NOMO-1 (cell line): ENCODE results near the gene DSCAM.
"Not testable (repeated sequence)": the region's sequence is repeated elsewhere in the genome, so short reads cannot be mapped to it uniquely, and the experiment has no call there.

Source experiments
- DNase-seq, 2 experiments: peaks; one replicate each; lab custom pipeline; 2025; ENCODE audit not compliant: unreplicated experiment in 2 of 2; lab: John Stamatoyannopoulos, UW

The DSCAM gene

DNA sequence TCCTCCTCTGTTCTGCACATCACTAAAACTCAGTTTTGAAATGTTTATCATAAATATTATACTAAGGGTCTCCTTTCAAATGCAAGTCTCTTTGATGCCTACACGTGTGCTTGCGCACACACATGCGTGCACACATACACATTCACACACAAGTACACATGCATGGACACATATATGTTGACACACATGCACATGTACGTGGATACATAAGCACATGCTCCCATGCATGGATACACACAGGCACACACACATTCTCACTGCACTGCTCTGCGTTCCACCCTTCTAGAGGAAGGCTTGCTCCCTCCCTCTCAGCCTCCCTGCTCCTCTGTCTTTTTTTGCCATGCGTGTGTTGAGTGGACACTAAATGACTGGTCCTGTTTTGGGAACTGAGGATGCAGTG is 817.1 kb downstream of the DSCAM start:
- no peak for DNase-seq

DNA sequence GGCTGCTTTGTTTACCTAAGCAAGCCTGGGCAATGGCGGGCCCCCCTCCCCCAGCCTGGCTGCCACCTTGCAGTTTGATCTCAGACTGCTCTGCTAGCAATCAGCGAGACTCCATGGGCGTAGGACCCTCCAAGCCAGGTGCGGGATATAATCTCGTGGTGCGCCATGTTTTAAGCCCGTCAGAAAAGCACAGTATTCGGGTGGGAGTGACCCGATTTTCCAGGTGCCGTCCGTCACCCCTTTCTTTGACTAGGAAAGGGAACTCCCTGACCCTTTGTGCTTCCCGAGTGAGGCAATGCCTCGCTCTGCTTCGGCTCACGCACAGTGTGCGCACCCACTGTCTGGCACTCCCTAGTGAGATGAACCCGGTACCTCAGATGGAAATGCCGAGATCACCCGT is 818.6 kb downstream of the DSCAM start:
- not testable (repeated sequence) for DNase-seq

DNA sequence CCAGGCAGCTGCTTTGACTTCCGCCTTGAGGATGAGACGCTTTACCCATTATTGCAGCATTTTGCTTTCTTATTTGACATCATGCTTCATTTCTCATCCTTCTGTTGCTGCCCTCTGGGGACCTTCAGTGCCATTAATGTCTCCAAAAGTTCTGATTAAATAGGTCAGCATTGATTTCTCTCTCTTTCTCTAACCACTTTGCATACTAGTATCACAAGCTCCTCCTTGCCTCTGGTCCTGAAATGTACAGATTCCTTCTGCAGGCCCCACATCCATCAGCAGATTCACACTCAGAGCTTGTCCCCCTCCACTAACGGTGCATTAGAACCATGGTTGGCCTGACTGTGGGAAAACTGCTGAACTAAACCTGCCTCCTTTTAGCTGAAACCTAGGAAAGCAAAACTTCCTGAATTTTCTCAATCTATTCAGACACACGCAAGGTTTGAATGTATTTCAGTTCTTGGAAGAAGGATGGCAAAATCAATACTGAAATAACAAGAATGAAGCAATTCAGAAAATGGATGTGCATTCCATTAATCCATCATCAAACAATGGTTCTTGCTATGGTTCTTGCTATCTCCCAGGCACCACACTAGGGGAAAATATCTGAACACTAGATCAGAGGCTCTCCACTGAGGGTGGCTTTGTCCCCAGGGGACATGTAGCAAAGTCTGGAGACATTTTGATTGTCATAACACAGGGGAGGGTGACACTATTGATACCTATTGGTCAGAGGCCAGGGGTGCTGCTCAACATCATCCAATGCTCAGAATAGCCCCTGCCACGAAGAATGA is 825.2 kb downstream of the DSCAM start:
- DNase-seq, result no peak

DNA sequence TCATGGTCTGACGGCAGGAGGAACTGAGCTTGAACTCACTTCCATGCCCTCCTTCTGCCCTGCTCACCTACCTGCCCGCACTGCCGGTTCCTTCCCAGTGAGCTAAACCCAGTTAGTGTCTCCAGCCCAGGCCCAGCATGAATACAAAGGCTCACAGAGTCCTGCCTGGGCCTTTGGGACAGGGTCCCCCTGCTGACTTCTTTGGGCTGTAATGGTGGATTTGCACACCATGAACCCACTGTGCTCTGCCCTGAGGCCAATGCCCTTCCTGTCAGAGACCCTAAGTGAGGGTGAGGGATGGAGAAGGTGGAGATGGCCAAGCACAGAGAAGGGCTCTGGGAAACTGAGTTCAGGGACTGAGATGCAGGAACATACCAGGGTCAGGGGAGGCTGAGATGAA is 826.3 kb downstream of the DSCAM start:
- no peak for DNase-seq

DNA sequence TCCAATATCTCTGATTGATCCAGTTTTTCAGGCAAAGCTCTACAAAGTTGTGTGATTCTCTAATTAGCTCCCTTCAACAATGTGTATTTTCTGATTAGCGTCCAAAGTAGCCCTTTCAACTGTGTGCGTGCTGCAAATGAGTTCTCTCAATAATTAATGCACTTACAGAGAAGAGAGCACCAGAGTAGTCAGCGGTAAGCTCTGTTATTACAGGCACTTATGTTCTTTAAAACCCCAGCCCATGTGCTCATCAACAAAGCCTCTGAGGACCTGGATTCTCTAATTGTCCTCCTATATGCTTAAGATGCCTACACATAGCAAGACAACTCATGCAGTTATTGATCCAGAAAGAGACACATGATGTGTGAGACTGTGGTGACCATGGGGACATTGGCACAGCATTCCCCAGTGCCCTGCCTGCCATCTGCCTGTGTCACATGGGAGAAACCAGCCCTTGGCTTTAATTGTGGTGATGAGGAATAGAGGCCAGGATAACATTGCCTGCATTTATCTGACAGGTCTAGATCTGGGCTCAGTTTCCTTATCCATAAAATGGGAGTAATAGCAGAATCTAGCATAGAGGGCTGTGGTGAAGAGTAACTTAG is 828.0 kb downstream of the DSCAM start:
- no peak for DNase-seq

DNA sequence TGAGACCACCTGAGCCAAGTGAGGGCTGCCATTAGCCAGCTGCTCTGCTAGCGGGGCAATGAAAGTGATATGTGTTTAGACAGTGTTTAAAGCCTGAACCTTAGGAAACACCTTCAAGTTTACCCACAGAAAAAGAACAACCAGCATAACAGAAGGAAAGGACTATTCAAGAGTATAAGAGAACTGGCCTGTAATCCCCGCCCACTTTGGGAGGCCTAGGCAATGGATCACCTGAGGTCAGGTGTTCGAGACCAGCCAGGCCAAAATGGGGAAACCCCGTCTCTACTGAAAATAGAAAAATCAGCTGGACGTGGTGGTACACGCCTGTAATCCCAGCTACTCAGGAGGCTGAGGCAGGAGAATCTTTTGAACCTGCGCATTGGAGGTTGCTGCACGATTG is 830.3 kb downstream of the DSCAM start:
- no peak for DNase-seq

DNA sequence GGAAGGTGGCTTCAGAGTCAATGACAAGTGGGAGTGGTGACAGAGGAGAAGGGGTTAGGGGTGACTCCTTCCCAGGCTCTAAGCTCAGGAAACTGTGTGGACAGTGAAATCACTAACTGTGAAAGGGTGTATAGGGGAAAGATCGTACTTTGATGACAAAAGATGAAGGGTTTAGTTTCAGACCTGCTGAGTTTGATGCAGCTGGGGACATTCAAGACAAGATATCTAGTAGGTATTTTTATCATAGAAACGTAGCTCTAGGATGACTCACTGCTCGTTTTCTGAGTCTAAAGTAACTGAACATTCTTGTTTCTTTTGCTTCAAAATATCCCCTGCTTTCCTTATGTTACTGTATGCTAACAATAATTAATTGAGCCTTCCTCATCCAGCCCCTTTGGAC is 830.7 kb downstream of the DSCAM start:
- no peak for DNase-seq

DNA sequence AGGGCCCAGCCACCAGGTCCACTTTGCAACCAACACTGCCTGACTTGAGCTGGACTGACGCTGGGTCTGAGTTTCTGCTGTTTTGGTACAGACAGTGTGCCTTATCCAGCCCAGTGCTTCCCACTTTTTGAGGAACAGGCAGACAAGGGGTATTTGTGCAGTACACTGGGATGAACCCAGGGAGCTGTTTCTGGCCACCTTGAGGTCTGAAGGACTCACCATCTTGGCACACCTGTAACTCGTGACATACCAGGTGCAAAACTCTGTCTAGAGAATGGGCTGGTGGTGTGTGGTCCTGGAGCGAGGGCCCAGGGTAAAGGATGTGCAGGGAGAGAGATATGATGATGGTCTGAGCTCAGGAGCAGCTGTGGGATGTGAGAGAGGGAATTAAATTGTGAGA is 831.1 kb downstream of the DSCAM start:
- no peak for DNase-seq

DNA sequence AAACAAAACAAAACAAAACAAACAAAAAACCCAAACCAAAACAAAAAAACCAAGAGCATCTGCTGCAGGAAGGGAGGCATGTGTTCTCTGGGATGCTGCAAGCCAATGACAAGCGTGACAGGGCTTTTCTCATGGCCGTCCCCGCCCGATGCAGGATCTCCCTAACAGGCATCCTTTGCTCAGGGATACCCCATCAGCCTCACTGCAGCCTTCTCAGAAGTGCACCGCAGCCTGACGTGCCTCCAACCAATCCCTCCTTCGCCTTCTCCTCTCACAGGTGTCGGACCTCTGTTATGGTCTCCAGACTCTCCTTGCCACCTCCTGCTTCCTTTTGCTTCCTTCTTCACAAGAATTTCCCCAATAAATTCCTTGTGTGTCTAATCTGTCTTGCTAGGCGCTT is 832.6 kb downstream of the DSCAM start:
- DNase-seq, result no peak

DNA sequence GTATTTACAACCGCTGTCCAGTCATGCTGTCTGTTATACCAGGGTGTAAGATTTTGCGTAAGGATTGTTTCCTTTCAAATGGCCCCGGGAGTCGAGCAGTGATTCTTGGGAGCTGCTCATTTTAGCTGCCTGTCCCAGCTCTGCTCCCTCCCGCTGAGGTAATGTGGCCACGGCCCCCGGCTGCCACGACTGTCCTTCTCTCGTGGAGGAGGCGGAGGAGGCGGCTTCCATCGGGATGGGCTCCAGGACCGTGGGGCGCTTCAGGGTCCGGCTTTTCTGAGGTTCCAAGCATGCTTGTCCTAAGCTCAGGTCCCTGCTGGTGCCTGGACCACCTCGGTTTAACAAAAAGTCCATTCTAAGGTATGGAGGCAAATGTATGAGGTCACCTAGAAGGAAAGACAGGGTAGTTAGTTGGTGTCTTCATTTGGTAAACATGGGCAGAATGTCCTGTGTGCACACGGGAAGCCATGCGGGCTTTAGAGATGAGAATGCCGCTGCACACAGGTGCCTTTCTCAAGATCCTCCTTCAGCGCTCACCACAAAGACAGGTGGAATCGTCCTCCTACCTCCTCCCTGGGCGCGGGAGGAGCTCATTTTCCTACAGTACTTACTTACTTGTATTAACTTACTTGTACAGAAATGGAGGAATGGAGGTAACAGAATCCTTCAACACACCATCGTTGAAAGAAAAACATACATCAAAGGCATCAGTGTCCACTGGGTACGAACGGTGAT is 833.8 kb downstream of the DSCAM start:
- no peak for DNase-seq

DNA sequence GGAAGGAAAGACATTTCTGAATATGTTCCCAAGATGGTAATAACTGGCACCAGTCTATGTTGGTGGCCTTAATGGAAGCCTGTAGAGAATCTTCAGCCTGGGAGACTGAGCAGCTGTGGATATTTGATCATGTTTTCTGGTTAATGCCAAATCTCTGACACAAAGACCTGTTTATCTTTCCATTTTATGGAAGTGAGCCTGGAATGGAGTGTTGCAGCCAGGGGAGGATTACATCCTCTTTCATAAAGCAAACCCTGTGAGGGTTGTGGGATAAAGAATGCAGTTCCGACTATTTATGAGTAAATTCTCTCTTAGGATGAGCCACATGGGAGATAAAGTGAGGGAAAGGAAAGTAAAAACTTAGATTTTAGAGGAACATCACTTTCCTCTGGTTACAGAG is 835.6 kb downstream of the DSCAM start:
- no peak for DNase-seq

DNA sequence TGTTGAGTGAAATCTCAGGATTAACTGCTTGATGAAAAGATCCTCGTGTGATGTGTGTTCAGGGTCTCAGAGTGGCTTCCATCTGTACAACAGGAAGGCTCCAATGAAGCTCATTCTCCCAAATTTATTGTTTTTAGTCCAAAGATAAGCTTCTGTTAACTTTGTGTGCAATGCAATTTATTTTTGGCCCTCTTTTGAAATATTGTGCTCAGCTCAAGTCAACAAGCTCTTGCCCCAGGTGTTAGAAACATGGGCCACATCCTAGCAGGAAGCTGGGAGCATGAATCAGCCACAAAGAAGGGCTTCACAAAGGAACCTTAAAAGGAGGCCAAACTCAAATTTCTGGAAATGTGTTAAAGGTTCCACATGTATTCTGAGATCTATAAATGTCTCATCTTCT is 844.0 kb downstream of the DSCAM start:
- no peak for DNase-seq

DNA sequence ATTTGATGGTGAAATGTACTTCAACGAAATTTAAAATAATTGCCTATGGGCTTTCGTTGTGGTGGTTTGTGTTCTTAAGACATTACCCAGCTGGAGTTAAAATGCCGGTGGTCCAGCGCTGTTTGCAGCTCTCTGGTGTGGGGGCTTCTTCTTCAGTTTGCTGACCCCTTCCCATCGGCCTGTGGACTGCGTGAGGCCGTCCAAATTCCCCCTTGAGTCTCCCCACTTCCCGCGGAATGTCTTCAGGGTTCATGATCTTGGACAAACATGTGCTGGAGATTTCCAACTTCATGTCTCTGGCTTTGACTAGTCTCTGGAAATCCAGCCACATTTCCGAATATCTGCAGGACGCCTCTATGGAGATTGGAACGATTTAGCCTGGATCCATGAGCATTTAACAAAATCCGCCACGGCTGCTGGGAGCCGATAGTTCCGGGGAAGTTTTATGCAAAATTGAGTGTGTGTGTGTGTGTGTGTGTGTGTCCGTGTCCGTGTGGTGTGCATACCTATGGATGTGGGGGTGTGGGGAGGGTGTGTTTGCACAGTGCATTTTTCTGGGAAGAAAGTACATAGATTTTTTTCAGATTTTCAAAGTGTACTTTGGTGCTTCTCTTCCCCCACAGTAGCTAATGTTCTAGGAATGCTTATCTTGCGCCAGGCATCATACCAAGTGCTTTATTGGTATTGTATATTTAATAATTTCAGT is 862.5 kb downstream of the DSCAM start:
- DNase-seq, result no peak

DNA sequence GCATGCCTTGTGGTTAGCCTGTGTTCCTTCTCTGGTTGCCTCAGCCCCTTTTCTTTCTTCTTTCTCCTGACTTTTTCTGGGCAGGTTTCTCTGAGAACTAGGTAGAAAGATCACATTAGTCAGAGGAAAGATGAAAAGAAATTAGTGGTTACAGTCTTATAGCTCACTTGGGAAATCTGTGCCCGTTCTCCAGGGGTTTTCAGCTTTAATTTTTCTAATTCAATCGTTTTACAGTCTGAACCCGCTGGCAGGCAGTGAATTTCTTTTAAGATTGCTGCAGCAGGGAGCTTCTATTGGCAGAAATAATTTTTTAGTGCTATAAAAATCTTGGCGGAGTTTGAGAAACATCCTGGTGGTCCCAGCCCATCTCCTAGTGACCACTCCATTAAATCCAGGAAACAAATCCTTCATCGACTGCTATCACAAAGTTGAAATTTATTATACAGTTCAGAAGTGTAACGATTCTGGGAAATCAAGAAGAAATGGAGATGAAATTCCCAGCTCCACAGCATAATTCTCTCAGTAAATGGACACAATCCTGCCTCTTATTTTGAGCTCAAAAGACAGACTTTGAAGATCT is 866.6 kb downstream of the DSCAM start:
- no peak for DNase-seq

DNA sequence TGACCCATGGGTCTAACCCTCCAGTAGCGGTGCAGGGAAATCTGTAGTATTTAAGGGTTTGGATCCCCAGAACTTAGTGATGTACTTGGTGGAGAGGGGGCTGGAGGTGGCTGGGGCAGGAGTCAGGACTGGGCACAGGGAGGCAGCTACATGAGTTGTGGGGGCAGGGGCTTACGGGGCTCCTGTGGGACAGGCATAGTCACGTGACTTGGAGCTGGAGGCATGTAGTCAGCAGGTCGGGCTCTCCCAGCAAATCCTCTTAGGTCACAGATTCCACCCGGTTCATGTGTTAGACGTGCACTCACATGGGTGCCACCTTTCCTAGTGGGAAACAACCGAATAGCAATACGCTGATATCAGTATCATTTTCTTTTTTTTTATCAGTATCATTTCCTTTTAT is 867.6 kb downstream of the DSCAM start:
- DNase-seq, result no peak

DNA sequence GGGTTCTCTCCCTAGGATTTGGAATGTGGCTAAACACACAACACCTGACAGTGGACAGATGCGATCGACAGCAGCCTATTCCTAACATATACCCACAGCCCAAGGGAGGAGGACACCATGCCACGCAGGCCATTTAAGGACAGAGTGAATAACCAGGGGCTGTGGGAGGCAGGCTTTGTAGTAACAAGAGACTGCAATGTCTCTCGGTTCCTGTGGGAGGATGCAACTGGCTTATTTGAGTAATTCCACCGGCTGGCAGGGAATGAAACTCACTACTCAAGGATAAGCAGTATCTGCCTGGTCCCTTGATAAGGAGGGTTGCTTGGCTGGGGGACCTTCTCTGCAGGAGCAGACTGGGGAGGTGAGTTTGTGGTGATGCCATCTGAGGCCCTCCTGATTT is 870.2 kb downstream of the DSCAM start:
- DNase-seq, result no peak

DNA sequence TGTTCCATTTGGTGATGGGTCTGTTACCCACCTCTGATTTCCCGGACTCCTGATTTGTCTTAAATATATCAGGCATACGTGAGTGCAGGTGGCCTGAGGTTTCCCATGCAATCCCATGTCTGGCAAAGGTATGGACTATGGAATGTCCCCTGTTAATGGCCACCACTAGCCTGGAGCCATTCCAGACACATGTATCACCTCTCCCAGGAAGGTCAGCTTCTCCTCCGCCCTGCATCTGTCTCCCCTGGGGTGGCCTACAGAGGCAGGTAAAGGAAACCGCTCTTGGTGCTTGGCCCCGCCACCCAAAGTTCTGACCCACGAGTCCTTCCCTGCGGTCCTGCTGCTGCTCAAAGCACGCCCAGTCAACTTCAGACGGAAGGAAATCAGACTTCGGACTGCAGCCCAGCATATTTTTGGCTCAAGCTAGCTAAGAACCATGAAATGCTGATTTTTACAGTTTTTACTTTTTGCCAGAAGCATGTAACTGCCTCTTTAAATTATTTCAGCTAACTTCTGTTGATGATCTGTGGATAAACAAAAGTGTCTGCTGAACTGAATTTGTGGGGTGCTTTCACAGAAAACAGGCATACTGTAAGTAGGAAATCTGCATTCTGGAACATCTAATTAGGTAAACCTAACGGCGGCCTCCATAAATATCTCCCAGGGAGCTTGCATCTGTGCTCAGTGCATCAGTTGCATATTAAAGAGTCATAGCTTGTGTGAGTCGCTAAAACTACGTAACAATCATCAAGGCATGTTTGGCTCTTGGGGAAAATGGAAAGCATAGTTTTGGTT is 873.8 kb downstream of the DSCAM start:
- DNase-seq, result no peak

DNA sequence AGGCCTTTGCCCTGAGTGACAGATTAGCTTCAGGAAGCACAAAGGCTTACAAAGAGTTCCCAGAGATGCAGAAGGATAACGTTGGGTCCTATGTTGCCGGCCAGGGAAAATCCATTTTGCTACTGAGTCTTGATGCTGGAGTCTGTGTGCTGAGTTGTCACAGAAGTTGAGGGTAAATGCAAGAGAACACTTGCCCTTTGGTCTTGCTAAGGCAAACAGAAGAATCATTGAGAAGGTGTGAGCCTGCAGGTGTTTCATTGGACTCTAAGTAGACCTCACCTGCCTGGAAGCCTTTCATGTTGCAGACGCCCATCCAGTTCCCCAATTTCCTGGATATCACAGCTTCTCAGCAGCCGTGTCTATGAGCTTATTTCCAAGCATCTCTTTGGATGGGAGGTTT is 874.5 kb downstream of the DSCAM start:
- no peak for DNase-seq

DNA sequence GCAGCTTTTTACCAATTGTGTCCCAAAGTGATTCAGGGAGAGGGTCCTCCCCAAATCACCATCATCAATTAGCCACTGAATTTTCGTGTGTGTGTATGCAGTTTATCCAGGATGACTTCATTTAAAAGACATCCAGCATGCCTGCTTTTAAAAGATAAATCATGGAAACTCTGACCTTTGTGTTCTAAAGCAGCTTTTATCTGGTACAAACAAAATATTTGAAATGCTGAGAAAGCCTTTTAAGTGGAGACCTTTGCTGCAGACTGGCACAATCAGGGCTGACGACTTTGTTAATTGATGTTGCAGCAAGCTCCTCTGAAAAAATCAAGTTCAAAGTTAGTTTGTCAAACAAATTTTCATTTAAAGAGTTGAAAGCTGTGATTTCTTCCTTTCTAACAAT is 875.0 kb downstream of the DSCAM start:
- DNase-seq, result no peak

DNA sequence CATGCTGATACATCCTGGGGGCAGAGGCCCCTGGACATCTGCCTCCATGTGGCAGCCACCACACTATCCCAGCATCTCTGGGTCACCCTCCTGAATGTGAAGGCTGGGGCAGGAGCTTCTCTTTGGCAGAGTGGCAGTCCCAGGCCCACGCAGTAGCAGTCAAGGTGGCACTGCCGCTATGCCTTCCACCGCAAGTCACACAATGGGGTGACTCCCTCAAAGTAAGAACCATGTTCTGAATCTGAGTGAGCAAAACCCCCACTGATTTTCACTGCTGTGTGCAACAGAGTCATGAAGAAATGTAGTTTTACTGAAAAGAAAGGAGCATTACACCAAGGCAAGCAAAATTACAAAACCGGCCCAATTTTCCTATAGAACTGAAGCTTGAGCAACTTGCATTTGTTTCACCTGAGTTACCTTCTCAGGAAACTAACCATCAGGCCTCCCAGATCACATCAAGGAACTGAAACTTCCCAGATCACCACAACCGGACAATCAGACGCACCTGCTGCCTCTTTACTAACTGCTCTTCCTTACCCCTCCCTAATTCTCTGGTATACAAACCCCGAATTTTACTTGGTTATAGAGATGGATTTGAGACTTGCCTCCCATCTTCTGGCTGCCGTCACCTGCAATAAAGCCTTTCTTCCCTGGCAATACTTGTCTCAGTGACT is 877.1 kb downstream of the DSCAM start:
- DNase-seq, result no peak
